ENCODE measurements around the gene SYT2. TPM values are rescaled to one million over a fixed set of nuclear protein-coding genes. Genes with fewer than 3 reads are reported as not detected.
A peak's percentile ranks its signal among the peaks of the same experiment; 100 is the strongest.
"Not testable (repeated sequence)": the region's sequence is repeated elsewhere in the genome, so short reads cannot be mapped to it uniquely, and the experiment has no call there.

Gene SYT2
- total RNA-seq, 1 donor from 2014 or later, result not detected

GRCh38 chr1:202631076-202631923, 79.0 kb downstream of the SYT2 start:
- ATAC-seq, result no peak
- intact Hi-C loops (cut with DNase I), result no loop called here
- DNase-seq (ENCODE audit: missing footprints), result no peak

GRCh38 chr1:202630541-202630940, 79.7 kb downstream of the SYT2 start:
- no peak for ATAC-seq
- no peak for DNase-seq (ENCODE audit: missing footprints)

GRCh38 chr1:202630096-202630495, 80.2 kb downstream of the SYT2 start:
- ATAC-seq; intact Hi-C loops (cut with DNase I); DNase-seq (ENCODE audit: missing footprints): not testable (repeated sequence)

More at GRCh38 chr1:202630541-202630940, 79.7 kb downstream of the SYT2 start:
- intact Hi-C loops (cut with DNase I), result no loop called here

GRCh38 chr1:202629257-202629811, 80.9 kb downstream of the SYT2 start:
- intact Hi-C loops (cut with DNase I); DNase-seq (ENCODE audit: missing footprints); ATAC-seq: not testable (repeated sequence)

- ATAC-seq (no peak), DNase-seq (ENCODE audit: missing footprints) (no peak)
- intact Hi-C loops (cut with DNase I), result no loop called here
Observed at GRCh38 chr1:202628646-202629215, 81.5 kb downstream of the SYT2 start.

- ATAC-seq (no peak), DNase-seq (ENCODE audit: missing footprints) (no peak)
- intact Hi-C loops (cut with DNase I), result no loop called here
Observed at GRCh38 chr1:202627841-202628565, 82.3 kb downstream of the SYT2 start.

- DNase-seq (ENCODE audit: missing footprints); intact Hi-C loops (cut with DNase I); ATAC-seq: not testable (repeated sequence)
Observed at GRCh38 chr1:202627036-202627435, 83.2 kb downstream of the SYT2 start.

- intact Hi-C loops (cut with DNase I), result no loop called here
- ATAC-seq, result peak; percentile 72
Observed at GRCh38 chr1:202625416-202626360, 84.6 kb downstream of the SYT2 start.

GRCh38 chr1:202624781-202625108, 85.5 kb downstream of the SYT2 start:
- intact Hi-C loops (cut with DNase I), result no loop called here
- ATAC-seq (peak; percentile 11), DNase-seq (ENCODE audit: missing footprints) (no peak)

More at GRCh38 chr1:202625416-202626360, 84.6 kb downstream of the SYT2 start:
- peak; percentile 82 for DNase-seq (ENCODE audit: missing footprints)

GRCh38 chr1:202624088-202624780, 86.0 kb downstream of the SYT2 start:
- intact Hi-C loops (cut with DNase I), result no loop called here
- ATAC-seq (no peak), DNase-seq (ENCODE audit: missing footprints) (no peak)

GRCh38 chr1:202623476-202623875, 86.8 kb downstream of the SYT2 start:
- intact Hi-C loops (cut with DNase I); DNase-seq (ENCODE audit: missing footprints); ATAC-seq: not testable (repeated sequence)

- ATAC-seq, result peak; percentile 56
- DNase-seq (ENCODE audit: missing footprints), result no peak
- intact Hi-C loops (cut with DNase I), result no loop called here
Observed at GRCh38 chr1:202623075-202623474, 87.2 kb downstream of the SYT2 start.

- DNase-seq (ENCODE audit: missing footprints) (no peak), ATAC-seq (no peak)
- intact Hi-C loops (cut with DNase I), result no loop called here
Observed at GRCh38 chr1:202622388-202622787, 87.9 kb downstream of the SYT2 start.

GRCh38 chr1:202621446-202621845, 88.8 kb downstream of the SYT2 start:
- no peak for DNase-seq (ENCODE audit: missing footprints)

GRCh38 chr1:202620036-202620435, 90.2 kb downstream of the SYT2 start:
- intact Hi-C loops (cut with DNase I); ATAC-seq; DNase-seq (ENCODE audit: missing footprints): not testable (repeated sequence)

More at GRCh38 chr1:202621446-202621845, 88.8 kb downstream of the SYT2 start:
- no peak for ATAC-seq
- intact Hi-C loops (cut with DNase I), result no loop called here

GRCh38 chr1:202619505-202619904, 90.7 kb downstream of the SYT2 start:
- no peak for ATAC-seq
- DNase-seq (ENCODE audit: missing footprints), result no peak
- intact Hi-C loops (cut with DNase I), result no loop called here

GRCh38 chr1:202619012-202619411, 91.2 kb downstream of the SYT2 start:
- peak; percentile 48 for ATAC-seq
- intact Hi-C loops (cut with DNase I); DNase-seq (ENCODE audit: missing footprints): not testable (repeated sequence)
